GM18517 (cell line): ENCODE results near the gene SPATA6L.
"Not testable (repeated sequence)": the region's sequence is repeated elsewhere in the genome, so short reads cannot be mapped to it uniquely, and the experiment has no call there.

ENCODE experiments used
- ATAC-seq: cut with Tn5 transposase; IDR thresholded peaks from one replicate; pipeline ENCODE4 v1.9.1; 2021; ENCODE audit warnings: mild to moderate bottlenecking, moderate library complexity; ENCODE audit not compliant: unreplicated experiment

SPATA6L gene

GRCh38 chr9:4678679-4679267 lies 12.5 kb upstream of the SPATA6L start:
- peak; percentile 6 for ATAC-seq

GRCh38 chr9:4677392-4677791 lies 11.1 kb upstream of the SPATA6L start:
- ATAC-seq: no peak

GRCh38 chr9:4674783-4675182 lies 8.5 kb upstream of the SPATA6L start:
- no peak for ATAC-seq

GRCh38 chr9:4671737-4672136 lies 5.5 kb upstream of the SPATA6L start:
- no peak for ATAC-seq

- no peak for ATAC-seq
These were observed 4.3 kb upstream of the SPATA6L start for GRCh38 chr9:4670591-4670990.

GRCh38 chr9:4669890-4670289 lies 3.6 kb upstream of the SPATA6L start:
- no peak for ATAC-seq

- no peak for ATAC-seq
These were observed 2.3 kb upstream of the SPATA6L start for GRCh38 chr9:4668604-4669003.

- no peak for ATAC-seq
These were observed 1.4 kb upstream of the SPATA6L start for GRCh38 chr9:4667681-4668080.

GRCh38 chr9:4665357-4665756 lies 923 bp downstream of the SPATA6L start:
- ATAC-seq: no peak

GRCh38 chr9:4663956-4664355 lies 2.3 kb downstream of the SPATA6L start:
- ATAC-seq: no peak

- no peak for ATAC-seq
These were observed 3.1 kb downstream of the SPATA6L start for GRCh38 chr9:4662989-4663792.

GRCh38 chr9:4662108-4662988 lies 3.9 kb downstream of the SPATA6L start, which contains the start of gene PLPP6:
Gene PLPP6 (plus strand): TSS chr9:4662294. CDS start chr9:4662376, 82 bp downstream.
- peak; percentile 89 for ATAC-seq

GRCh38 chr9:4661611-4662010 lies 4.7 kb downstream of the SPATA6L start:
- peak; percentile 8 for ATAC-seq

GRCh38 chr9:4661165-4661564 lies 5.1 kb downstream of the SPATA6L start:
- ATAC-seq: no peak

GRCh38 chr9:4660665-4661064 lies 5.6 kb downstream of the SPATA6L start:
- not testable (repeated sequence) for ATAC-seq

GRCh38 chr9:4657426-4658159 lies 8.7 kb downstream of the SPATA6L start:
- no peak for ATAC-seq

GRCh38 chr9:4656621-4657020 lies 9.7 kb downstream of the SPATA6L start:
- ATAC-seq: no peak

- ATAC-seq: not testable (repeated sequence)
These were observed 10.1 kb downstream of the SPATA6L start for GRCh38 chr9:4656196-4656595.

- ATAC-seq: no peak
These were observed 11.7 kb downstream of the SPATA6L start for GRCh38 chr9:4654538-4654937.

GRCh38 chr9:4654084-4654483 lies 12.2 kb downstream of the SPATA6L start:
- no peak for ATAC-seq

- no peak for ATAC-seq
These were observed 23.9 kb downstream of the SPATA6L start for GRCh38 chr9:4642351-4642750.
